Panc1 (cell line): ENCODE measurements around the gene MAP3K14. TPM values are rescaled to one million over a fixed set of nuclear protein-coding genes. Genes with fewer than 3 reads are reported as not detected.

ENCODE experiments used
- ATAC-seq: fragments of 200-7000 bp; cut with Tn5 transposase; 2 replicates; pipeline ENCODE4 v1.9.1; 2020; ENCODE audit warnings: mild to moderate bottlenecking, moderate library complexity
- BruUV-seq: library from RNA; stranded (reverse); fragments of 400-500 nt; replicated peaks from 2 replicates; lab custom pipeline; 2021; lab: Mats Ljungman, UMichigan
- CTCF ChIA-PET: fragments of 300-600 bp; sonication (Branson Sonifier 250); formaldehyde crosslinking; loops from one replicate; lab custom pipeline; 2022; ENCODE audit warnings: antibody characterized with exemption; lab: Charles Lee
- POLR2A ChIA-PET: fragments of 300-600 bp; sonication (Branson Sonifier 250); formaldehyde crosslinking; loops from one replicate; lab custom pipeline; 2022; ENCODE audit warnings: antibody characterized with exemption; lab: Charles Lee
- DNase-seq: peaks from one replicate; pipeline ENCODE4 v3.0.0-alpha.2; 2010; ENCODE audit warnings: low read depth, low spot score
- H3K27ac ChIP-seq: 2 replicates; pipeline ENCODE4 v1.5.1; 2011; ENCODE audit warnings: mild to moderate bottlenecking, low read length, inconsistent platforms
- H3K27me3 ChIP-seq: fragments of 200-500 bp; sonication (Bioruptor generic); 2 replicates; pipeline ENCODE4 v1.6.0; 2014; ENCODE audit warnings: low read length, inconsistent platforms; ENCODE audit not compliant: control insufficient read depth, insufficient read depth
- H3K36me3 ChIP-seq: fragments of 200-500 bp; sonication (Bioruptor generic); 2 replicates; pipeline ENCODE4 v1.5.1; 2014; ENCODE audit warnings: inconsistent platforms, mild to moderate bottlenecking, low read length, moderate library complexity; ENCODE audit not compliant: control insufficient read depth, insufficient read depth
- H3K4me1 ChIP-seq: 2 replicates; pipeline ENCODE4 v1.5.1; 2011; ENCODE audit warnings: inconsistent platforms, mild to moderate bottlenecking, low read length, moderate library complexity; ENCODE audit not compliant: control insufficient read depth, insufficient read depth
- H3K4me3 ChIP-seq, 2 experiments: 2 replicates each; pipeline ENCODE4 v1.5.1; 2011 to 2012; ENCODE audit warnings: low read depth in 2 of 2, low read length in 2 of 2, mild to moderate bottlenecking in 2 of 2, inconsistent platforms in 1 of 2, moderate library complexity in 1 of 2
- H3K9me3 ChIP-seq: fragments of 200-500 bp; sonication (Bioruptor generic); 2 replicates; pipeline ENCODE4 v1.5.1; 2014; ENCODE audit warnings: low read depth, mild to moderate bottlenecking, inconsistent platforms, low read length, moderate library complexity; ENCODE audit not compliant: control insufficient read depth, insufficient read depth
- POLR2AphosphoS5 ChIP-seq: IDR thresholded peaks from 2 replicates; pipeline ENCODE4 v1.6.1; 2012; ENCODE audit warnings: mild to moderate bottlenecking, low read depth, low read length, moderate library complexity
- SIN3A ChIP-seq: IDR thresholded peaks from 2 replicates; pipeline ENCODE4 v1.6.1; 2012; ENCODE audit warnings: low read depth, mild to moderate bottlenecking, low read length, moderate library complexity, borderline replicate concordance; ENCODE audit not compliant: insufficient read depth
- TCF7L2 ChIP-seq: IDR thresholded peaks from 2 replicates; pipeline ENCODE4 v1.6.1; 2011; ENCODE audit warnings: mild to moderate bottlenecking, low read depth, low read length, inconsistent platforms
- in situ Hi-C: cut with HindIII; loops from 2 replicates; pipeline ENCODE4 v1.10.0; 2016; ENCODE audit warnings: low sequenced_read_pairs, low pct_unique_long_range_greater_than_20kb
- intact Hi-C: fragments of 100-400 bp; cut with micrococcal nuclease; formaldehyde crosslinking; loops from one replicate; pipeline ENCODE4 v1.10.0; 2022; ENCODE audit not compliant: unreplicated experiment
- total RNA-seq: library from RNA; stranded (reverse); gene quantifications from one replicate; pipeline ENCODE4 v1.2.1, GENCODE V29; 2021; ENCODE audit not compliant: unreplicated experiment
- TF ChIP-seq, protein P1 (sequence below): fragments of 450-650 bp; IDR thresholded peaks from 2 replicates; pipeline ENCODE4 v1.5.1; 2017; ENCODE audit warnings: mild to moderate bottlenecking
- TF ChIP-seq, protein P2 (sequence below), 2 experiments: IDR thresholded peaks; 2 replicates each; pipeline ENCODE4 v1.6.1; 2011 to 2012; ENCODE audit warnings: low read depth in 2 of 2, control low read depth in 1 of 2, low read length in 1 of 2, mild to moderate bottlenecking in 1 of 2, moderate library complexity in 1 of 2; ENCODE audit not compliant: insufficient read depth in 1 of 2

MAP3K14 gene
- total RNA-seq, 1 experiment from 2014 or later, result 80.8 TPM

DNA sequence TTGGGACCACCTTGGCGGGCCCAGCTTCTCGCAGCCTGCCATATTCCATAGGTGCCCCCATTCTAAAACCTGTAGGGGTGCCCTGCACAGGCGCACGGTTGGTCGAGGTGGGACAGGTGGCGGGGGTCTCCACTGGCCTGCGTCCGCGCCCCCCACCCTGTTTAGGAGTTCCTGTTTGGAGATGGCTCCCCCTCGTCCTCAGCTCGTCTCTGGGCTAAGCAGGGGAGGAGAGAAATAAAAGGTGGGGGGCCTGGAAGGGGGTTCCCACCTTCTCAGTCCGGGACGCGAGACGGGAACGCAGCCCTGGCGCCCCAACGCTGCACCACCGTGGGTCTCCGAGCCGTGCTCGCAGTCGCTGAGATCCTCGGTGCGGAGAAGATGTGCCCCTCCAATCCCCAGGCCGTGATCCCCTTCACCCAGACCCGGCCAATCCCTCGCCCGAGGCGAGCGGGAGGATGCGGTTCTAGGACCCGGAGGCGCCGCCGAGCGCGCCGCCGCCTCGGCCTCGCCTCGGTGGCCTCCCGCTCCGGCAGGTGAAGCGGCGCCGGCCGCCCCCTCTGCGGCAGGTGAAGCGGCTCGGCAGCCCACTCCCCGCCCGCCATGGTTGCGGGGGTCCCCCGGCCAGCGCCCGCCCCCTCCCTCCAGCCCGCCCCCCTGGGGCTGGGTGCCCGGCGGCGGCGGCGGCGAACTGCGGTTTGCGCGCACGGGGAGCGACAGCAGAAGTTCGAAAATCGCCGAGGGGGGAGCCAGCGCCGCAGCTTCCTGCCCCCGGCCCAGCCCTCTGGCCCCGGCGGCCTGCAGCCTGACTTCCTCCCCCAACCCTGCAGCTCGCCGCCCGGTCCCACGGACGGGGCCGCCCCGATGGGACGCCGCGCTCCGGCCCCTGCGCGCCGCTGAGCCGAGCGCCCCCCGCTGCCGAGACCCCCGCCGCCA lies 95.5 kb downstream of the MAP3K14 start, which contains the start of gene FMNL1:
FMNL1 (plus strand) TSS at position 805 of the 933 bp plus-strand sequence. CDS start 240 bp downstream, outside the sequence.
- no TSS peak for BruUV-seq
- ATAC-seq (peak; percentile 17; the same call in 1 of the 2 replicates), DNase-seq (no peak)
- H3K9me3 ChIP-seq, result no peaks in the 10 kb centered on the region
- intact Hi-C loops, result no loop called here
- in situ Hi-C loops, result no loop called here
- TF ChIP-seq, protein P1, sequence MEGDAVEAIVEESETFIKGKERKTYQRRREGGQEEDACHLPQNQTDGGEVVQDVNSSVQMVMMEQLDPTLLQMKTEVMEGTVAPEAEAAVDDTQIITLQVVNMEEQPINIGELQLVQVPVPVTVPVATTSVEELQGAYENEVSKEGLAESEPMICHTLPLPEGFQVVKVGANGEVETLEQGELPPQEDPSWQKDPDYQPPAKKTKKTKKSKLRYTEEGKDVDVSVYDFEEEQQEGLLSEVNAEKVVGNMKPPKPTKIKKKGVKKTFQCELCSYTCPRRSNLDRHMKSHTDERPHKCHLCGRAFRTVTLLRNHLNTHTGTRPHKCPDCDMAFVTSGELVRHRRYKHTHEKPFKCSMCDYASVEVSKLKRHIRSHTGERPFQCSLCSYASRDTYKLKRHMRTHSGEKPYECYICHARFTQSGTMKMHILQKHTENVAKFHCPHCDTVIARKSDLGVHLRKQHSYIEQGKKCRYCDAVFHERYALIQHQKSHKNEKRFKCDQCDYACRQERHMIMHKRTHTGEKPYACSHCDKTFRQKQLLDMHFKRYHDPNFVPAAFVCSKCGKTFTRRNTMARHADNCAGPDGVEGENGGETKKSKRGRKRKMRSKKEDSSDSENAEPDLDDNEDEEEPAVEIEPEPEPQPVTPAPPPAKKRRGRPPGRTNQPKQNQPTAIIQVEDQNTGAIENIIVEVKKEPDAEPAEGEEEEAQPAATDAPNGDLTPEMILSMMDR, result no peak
- TF ChIP-seq SIN3A, result no peak
- TF ChIP-seq TCF7L2, result no peak
- TF ChIP-seq, protein P2, sequence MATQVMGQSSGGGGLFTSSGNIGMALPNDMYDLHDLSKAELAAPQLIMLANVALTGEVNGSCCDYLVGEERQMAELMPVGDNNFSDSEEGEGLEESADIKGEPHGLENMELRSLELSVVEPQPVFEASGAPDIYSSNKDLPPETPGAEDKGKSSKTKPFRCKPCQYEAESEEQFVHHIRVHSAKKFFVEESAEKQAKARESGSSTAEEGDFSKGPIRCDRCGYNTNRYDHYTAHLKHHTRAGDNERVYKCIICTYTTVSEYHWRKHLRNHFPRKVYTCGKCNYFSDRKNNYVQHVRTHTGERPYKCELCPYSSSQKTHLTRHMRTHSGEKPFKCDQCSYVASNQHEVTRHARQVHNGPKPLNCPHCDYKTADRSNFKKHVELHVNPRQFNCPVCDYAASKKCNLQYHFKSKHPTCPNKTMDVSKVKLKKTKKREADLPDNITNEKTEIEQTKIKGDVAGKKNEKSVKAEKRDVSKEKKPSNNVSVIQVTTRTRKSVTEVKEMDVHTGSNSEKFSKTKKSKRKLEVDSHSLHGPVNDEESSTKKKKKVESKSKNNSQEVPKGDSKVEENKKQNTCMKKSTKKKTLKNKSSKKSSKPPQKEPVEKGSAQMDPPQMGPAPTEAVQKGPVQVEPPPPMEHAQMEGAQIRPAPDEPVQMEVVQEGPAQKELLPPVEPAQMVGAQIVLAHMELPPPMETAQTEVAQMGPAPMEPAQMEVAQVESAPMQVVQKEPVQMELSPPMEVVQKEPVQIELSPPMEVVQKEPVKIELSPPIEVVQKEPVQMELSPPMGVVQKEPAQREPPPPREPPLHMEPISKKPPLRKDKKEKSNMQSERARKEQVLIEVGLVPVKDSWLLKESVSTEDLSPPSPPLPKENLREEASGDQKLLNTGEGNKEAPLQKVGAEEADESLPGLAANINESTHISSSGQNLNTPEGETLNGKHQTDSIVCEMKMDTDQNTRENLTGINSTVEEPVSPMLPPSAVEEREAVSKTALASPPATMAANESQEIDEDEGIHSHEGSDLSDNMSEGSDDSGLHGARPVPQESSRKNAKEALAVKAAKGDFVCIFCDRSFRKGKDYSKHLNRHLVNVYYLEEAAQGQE (IDR thresholded peaks at IDR 0.05; ENCODE audit: insufficient read depth in 1 of 2, low read depth in 2 of 2, low read length in 1 of 2), result no peak
- no peak for TF ChIP-seq POLR2AphosphoS5
- H3K36me3 ChIP-seq, result no peaks in the 10 kb centered on the region
- peak within 1 kb of the TSS; percentile 51 to 67 for H3K4me3 ChIP-seq
- ChIA-PET POLR2A (no interaction called here), CTCF (interaction anchor here (0.9 kb wide), 1 partner anchor 10 kb away, joined by 4 read pairs; no protein-coding TSS in a partner anchor)
- H3K4me1 ChIP-seq, result peaks cover 33% of the 10 kb centered on the region
- peak within 1 kb of the TSS; percentile 96 for H3K27ac ChIP-seq
- no peaks in the 10 kb centered on the region for H3K27me3 ChIP-seq

DNA sequence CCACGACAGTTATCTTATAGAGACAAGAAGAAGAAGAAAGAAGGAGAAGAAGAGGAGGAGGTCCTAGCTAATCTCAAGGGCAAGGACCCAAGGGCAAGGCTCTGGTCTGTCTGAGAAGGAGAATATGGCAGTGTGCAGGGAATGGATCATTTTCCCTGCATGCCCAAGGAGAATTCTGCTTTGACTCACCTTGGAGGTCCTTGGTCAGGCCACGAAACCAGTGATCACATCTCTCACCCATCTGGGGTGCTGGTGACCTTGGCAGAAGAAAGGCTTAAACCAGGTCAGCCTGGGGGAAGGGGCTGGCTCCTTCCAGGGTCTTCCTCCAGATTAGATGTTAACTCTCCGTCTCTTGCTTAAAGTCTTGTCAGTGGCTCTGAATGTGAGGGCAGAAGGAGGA lies 96.7 kb downstream of the MAP3K14 start:
- peaks cover 20% of the 10 kb centered on the region for H3K4me1 ChIP-seq
- H3K27me3 ChIP-seq, result no peaks in the 10 kb centered on the region
- no peaks in the 10 kb centered on the region for H3K36me3 ChIP-seq
- no peak overlapping the region for H3K27ac ChIP-seq
- ChIA-PET POLR2A (interaction anchor here (0.7 kb wide), 1 partner anchor 72 kb away, joined by 6 read pairs; the partner anchor contains the start of gene HEXIM1), CTCF (interaction anchor here (0.7 to 1.8 kb wide), 4 partner anchors 8 to 28 kb away, joined by 3 to 14 read pairs (median 4); no protein-coding TSS in a partner anchor)
- intact Hi-C loops (no loop called here), in situ Hi-C loops (no loop called here)
- H3K9me3 ChIP-seq, result no peaks in the 10 kb centered on the region
- H3K4me3 ChIP-seq, result no peak overlapping the region
- ATAC-seq (no peak), DNase-seq (no peak)
- no peak for TF ChIP-seq TCF7L2
- TF ChIP-seq SIN3A, result no peak
- TF ChIP-seq, protein P2 (IDR thresholded peaks at IDR 0.05; ENCODE audit: insufficient read depth in 1 of 2, low read depth in 2 of 2, low read length in 1 of 2), result no peak
- BruUV-seq, result no TSS peak
